Thoracic aorta (tissue), 2 donors: ENCODE results near the gene ANO1. TPM values are rescaled to one million over a fixed set of nuclear protein-coding genes. Genes with fewer than 3 reads are reported as not detected.
A peak's percentile ranks its signal among the peaks of the same experiment; 100 is the strongest.

Experiments used
- ATAC-seq: fragments of 150-250 bp; one replicate; pipeline ENCODE4 v1.8.0; 2017; ENCODE audit warnings: low read depth; ENCODE audit not compliant: insufficient number of reproducible peaks, low FRiP score
- DNase-seq: peaks from one replicate; pipeline ENCODE4 v3.0.0-alpha.2; 2020; ENCODE audit warnings: low spot score
- H3K27ac ChIP-seq, 2 donors: fragments of 200-600 bp; sonication (generic); 1 replicate in 1 of 2; 2 replicates in 1 of 2; pipeline ENCODE4 v1.5.1; 2016; ENCODE audit warnings: mild to moderate bottlenecking in 2 of 2, moderate library complexity in 2 of 2
- H3K27me3 ChIP-seq: fragments of 200-600 bp; sonication (generic); replicated peaks from 2 replicates; pipeline ENCODE4 v1.6.0; 2016; ENCODE audit warnings: mild to moderate bottlenecking; ENCODE audit not compliant: insufficient read depth
- H3K36me3 ChIP-seq: fragments of 200-600 bp; sonication (generic); one replicate; pipeline ENCODE4 v1.5.1; 2016
- H3K4me1 ChIP-seq, 2 donors: fragments of 200-600 bp; sonication (generic); 1 replicate in 1 of 2; 2 replicates in 1 of 2; pipeline versions ENCODE4 v1.5.1 to v1.6.0; 2016; ENCODE audit warnings: low read depth in 2 of 2, mild to moderate bottlenecking in 1 of 2; ENCODE audit not compliant: control insufficient read depth in 1 of 2
- H3K4me3 ChIP-seq: fragments of 200-600 bp; sonication (generic); 2 replicates; pipeline ENCODE4 v1.5.1; 2016; ENCODE audit warnings: mild to moderate bottlenecking
- H3K9me3 ChIP-seq: fragments of 200-600 bp; sonication (generic); 2 replicates; pipeline ENCODE4 v1.5.1; 2016
- total RNA-seq, 2 donors: library from RNA; depleted of rRNA; stranded (reverse); fragments of >200 nt; gene quantifications; one replicate each; pipeline versions ENCODE4 v1.1.0 to v1.2.3, GENCODE V29; 2016
- TF ChIP-seq, protein P1 (sequence below): fragments of 200-600 bp; sonication (generic); IDR thresholded peaks from one replicate; pipeline ENCODE4 v1.5.1; 2019; ENCODE audit warnings: antibody characterized with exemption

ANO1 gene
- total RNA-seq, 2 donors from 2014 or later: 122 to 161 TPM

GRCh38 chr11:70142221-70142875 lies 64.2 kb downstream of the ANO1 start:
- DNase-seq (no peak), ATAC-seq (no peak)
- Histone ChIP-seq H3K36me3 (peaks cover 40% of the 10 kb centered on the region), H3K9me3 (no peaks in the 10 kb centered on the region), H3K27ac (peak overlapping the region; percentile 56 to 59), H3K4me3 (no peak overlapping the region), H3K4me1 (peaks cover 6 to 20% of the 10 kb centered on the region in 2 donors), H3K27me3 (no peaks in the 10 kb centered on the region)
- TF ChIP-seq, protein P1, sequence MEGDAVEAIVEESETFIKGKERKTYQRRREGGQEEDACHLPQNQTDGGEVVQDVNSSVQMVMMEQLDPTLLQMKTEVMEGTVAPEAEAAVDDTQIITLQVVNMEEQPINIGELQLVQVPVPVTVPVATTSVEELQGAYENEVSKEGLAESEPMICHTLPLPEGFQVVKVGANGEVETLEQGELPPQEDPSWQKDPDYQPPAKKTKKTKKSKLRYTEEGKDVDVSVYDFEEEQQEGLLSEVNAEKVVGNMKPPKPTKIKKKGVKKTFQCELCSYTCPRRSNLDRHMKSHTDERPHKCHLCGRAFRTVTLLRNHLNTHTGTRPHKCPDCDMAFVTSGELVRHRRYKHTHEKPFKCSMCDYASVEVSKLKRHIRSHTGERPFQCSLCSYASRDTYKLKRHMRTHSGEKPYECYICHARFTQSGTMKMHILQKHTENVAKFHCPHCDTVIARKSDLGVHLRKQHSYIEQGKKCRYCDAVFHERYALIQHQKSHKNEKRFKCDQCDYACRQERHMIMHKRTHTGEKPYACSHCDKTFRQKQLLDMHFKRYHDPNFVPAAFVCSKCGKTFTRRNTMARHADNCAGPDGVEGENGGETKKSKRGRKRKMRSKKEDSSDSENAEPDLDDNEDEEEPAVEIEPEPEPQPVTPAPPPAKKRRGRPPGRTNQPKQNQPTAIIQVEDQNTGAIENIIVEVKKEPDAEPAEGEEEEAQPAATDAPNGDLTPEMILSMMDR: no peak

GRCh38 chr11:70144262-70144661 lies 66.1 kb downstream of the ANO1 start:
- H3K36me3 ChIP-seq: peaks cover 51% of the 10 kb centered on the region
- H3K9me3 ChIP-seq: no peaks in the 10 kb centered on the region
- H3K4me1 ChIP-seq: peaks cover 6 to 20% of the 10 kb centered on the region in 2 donors
- no peak for DNase-seq
- H3K4me3 ChIP-seq: no peak overlapping the region
- TF ChIP-seq, protein P1: no peak
- no peaks in the 10 kb centered on the region for H3K27me3 ChIP-seq
- no peak overlapping the region for H3K27ac ChIP-seq
- ATAC-seq: no peak

- Histone ChIP-seq H3K27me3 (no peaks in the 10 kb centered on the region), H3K9me3 (no peaks in the 10 kb centered on the region), H3K4me1 (peaks cover 6 to 20% of the 10 kb centered on the region in 2 donors), H3K4me3 (no peak overlapping the region), H3K36me3 (peaks cover 53% of the 10 kb centered on the region), H3K27ac (no peak overlapping the region)
- DNase-seq (no peak), ATAC-seq (no peak)
- TF ChIP-seq, protein P1: no peak
Observed at GRCh38 chr11:70145071-70145470, 67.0 kb downstream of the ANO1 start.

GRCh38 chr11:70145841-70146240 lies 67.7 kb downstream of the ANO1 start:
- no peaks in the 10 kb centered on the region for H3K9me3 ChIP-seq
- no peak overlapping the region for H3K4me3 ChIP-seq
- TF ChIP-seq, protein P1: no peak
- H3K27ac ChIP-seq: no peak overlapping the region
- peaks cover 6 to 17% of the 10 kb centered on the region in 2 donors for H3K4me1 ChIP-seq
- H3K27me3 ChIP-seq: no peaks in the 10 kb centered on the region
- H3K36me3 ChIP-seq: peaks cover 55% of the 10 kb centered on the region
- ATAC-seq (no peak), DNase-seq (no peak)

DNA sequence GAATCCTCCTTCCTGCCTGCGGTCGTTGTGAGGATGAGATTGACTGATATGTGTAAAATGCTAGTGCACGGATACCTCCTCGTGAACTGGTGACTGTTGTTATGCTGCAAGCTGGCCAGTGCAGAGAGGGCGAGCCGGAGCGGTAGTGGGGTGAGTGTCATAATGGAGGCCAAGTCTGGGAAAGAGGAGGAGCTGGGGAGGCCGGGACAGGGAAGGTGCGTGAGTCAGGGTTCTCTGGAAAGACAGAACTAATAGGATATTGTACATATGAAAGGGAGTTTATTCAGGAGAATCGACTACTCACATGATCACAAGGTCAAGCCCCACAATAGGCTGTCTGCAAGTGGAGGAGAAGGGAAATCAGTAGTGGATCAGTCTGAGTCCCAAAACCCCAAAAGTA lies 68.2 kb downstream of the ANO1 start:
- no peak overlapping the region for H3K4me3 ChIP-seq
- no peak overlapping the region for H3K27ac ChIP-seq
- peaks cover 59% of the 10 kb centered on the region for H3K36me3 ChIP-seq
- no peaks in the 10 kb centered on the region for H3K9me3 ChIP-seq
- no peaks in the 10 kb centered on the region for H3K27me3 ChIP-seq
- DNase-seq: no peak
- peaks cover 5 to 13% of the 10 kb centered on the region in 2 donors for H3K4me1 ChIP-seq
- ATAC-seq: no peak
- TF ChIP-seq, protein P1: no peak
